Measurements from ENCODE around the gene URB1.
A peak's percentile ranks its signal among the peaks of the same experiment; 100 is the strongest.
"Not testable (repeated sequence)": the region's sequence is repeated elsewhere in the genome, so short reads cannot be mapped to it uniquely, and the experiment has no call there.

The URB1 gene

DNA sequence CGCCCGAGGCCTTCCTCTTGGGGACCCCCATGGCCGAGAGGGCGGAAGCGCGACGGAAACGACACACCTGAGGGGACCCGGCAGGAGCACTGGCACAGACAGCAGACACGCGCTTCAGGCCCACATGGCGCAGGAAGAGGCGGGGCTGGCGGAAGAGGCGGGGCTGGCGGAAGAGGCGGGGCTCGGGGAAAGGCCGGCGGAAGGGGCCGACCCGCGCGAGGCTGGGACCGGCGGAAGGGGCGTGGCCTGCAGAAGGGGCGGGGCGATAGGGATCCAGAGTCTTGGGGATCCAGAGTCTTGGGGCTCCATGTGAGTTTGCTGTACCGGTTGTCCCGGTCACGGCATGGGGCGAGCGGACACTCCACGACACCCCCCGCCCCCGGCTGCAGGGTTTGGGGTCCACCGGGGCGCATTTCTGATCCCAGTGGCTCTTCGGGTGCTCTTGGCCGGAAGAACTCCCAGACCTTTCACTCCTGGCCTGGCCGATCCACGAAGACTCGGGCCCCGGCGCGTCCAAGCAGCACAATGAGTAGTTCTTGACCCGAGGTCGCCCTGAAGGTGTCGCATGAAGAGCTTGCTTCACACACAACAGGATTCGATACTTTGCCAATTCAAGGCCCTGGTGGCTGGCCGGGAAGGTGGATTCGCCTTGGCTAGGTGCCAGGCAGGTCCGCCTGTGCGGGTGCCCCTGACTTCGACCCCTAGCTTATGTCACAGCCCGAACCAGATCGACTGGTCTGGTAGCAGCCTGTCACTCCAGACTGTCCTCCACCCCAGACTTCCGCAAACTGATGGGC, at the start of gene URB1:
TSS of gene URB1 (minus strand) at position 133 of the 797 bp plus-strand sequence. CDS start at position 31, 102 bp downstream.
- peak; percentile 91 for DNase-seq

DNA sequence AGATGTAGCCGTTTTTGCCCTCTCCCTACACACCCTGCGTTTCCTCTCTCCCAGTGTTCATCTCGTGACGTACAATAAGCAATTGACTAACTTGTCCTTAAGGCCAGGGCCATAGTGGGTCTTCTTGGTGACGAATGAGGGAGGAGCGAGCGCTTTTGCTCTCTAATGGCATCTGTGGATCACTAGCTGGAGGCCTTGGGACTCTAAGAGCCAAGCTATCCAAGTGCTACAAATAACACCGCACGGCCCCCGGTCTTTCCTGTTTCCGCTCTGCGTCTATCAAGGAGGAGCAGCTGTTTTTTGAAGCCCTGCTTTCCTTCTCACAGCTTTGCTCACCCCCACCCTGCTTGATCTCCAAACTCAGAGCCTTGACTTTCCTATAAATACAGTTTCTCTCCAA, 44.9 kb upstream of the URB1 start:
- no peak for DNase-seq

GRCh38 chr21:32432982-32433660, 40.3 kb upstream of the URB1 start:
- DNase-seq, result not testable (repeated sequence)

DNA sequence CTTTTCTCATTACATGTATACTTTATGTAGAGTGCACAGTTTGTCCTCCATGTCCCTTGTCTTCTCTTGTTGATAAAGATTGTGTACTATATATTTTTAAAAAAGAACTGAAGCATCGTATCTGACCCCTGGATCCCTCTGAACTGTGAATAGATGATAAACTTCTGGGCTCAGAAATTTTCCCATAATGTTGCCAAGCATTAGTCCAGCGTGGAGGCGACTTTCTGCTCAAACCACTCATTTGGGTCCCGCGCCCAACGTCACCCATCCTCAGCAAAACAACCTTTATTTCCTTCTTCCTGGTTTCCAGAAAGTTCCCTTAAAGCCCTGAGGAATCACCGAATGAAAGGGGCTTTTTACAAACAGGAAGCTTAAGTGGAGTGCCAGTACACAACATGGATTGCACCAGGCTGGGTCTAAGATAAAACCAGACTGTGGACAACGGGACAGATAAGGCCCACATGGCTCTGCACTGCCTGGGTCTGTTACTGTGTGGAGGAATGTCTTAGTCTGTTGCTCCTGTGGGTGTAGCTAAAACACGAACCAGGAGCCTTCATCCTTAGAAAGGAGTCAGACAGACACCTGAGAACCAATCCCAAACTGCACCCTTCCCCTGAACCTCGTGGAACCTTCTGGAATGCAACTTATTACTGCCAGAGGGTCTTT, 35.3 kb upstream of the URB1 start:
- DNase-seq, result no peak

- no peak for DNase-seq
Observed at GRCh38 chr21:32426592-32427051, 33.8 kb upstream of the URB1 start.

- no peak for DNase-seq
Observed at GRCh38 chr21:32426066-32426465, 33.3 kb upstream of the URB1 start.

- no peak for DNase-seq
Observed at GRCh38 chr21:32425628-32426027, 32.8 kb upstream of the URB1 start.

DNA sequence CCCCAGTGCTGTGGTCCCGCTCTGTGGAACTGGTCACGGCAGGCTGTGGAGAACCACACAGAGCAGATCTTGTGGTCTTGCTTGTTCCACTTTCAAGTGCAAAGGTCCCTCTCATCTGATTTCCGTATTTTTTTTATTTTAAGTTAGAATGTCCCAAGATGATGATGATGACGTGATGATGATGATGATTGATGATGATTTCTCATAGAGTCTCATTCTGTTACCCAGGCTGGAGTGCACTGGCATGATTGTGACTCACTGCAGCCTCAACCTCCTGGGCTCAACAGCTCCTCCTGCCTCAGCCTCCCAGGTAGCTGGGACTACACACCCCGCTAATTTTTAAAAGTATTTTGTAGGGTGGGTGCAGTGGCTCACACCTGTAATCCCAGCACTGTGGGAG, 31.9 kb upstream of the URB1 start:
- no peak for DNase-seq

GRCh38 chr21:32424191-32424535, 31.4 kb upstream of the URB1 start:
- DNase-seq, result no peak

DNA sequence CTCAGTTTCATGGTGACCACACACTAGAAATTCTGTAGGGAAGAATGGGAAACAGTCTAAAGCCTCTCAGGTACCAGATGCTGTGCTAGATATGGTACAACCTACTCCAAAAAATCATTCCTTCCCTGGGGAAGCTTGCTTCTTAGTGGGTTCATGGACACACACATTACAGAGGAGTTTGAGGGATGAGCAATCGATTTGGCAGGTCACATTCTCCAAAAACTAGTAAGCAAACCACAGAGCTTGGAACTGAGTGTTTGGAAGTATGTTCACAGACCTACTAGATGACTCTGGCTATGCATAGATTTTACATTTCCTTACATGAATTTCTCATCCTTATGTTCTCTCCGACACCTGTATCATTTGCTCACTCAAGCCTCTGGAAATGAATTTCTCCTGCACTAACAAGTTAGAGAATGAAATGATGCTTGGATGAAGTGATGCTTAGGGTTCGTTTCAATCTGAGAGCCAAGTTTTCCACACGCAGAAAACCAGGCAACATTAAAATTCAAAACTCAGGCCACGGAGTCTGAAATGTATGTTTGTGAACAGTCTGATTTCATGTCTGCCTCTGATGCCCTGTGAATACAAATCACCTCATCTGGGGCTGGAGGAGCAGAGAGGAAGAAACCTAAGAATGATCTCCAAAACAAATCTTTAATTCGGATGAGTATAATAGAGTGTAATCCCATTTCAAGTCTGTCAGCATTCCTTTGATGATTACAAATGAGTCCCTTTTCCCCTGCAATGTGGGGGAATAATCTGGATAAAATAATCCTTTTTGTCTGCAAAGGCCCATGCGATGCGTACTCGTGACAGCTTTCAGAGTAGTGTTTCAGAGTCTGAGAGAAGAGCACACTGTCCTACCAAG, 30.7 kb upstream of the URB1 start:
- DNase-seq, result no peak

DNA sequence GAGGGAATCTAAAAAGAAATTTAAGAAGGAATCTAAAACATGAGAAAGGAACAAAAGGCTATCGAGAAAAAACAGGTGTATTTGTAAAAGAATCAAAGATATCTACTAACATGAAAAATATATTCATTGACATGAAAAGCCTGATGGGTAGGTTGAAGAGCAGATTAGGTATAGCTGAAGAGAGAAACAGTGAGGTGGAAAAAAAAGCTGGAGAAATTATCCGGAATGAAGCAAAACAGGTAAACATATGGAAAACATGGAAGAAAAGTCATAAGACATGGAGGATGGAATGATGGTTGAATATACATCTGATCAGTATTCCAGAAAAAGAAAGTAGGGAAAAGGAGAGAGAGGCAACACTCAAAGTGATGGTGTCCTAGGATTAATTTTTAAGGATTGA, 29.3 kb upstream of the URB1 start:
- DNase-seq, result no peak

GRCh38 chr21:32418146-32418545, 25.3 kb upstream of the URB1 start:
- DNase-seq, result no peak

GRCh38 chr21:32415451-32416398, 22.9 kb upstream of the URB1 start:
- DNase-seq, result no peak

GRCh38 chr21:32414579-32415358, 22.0 kb upstream of the URB1 start:
- DNase-seq, result no peak

GRCh38 chr21:32413697-32414578, 21.1 kb upstream of the URB1 start:
- DNase-seq, result no peak

- no peak for DNase-seq
Observed at GRCh38 chr21:32413015-32413504, 20.2 kb upstream of the URB1 start.

- peak; percentile 64 for DNase-seq
Observed at GRCh38 chr21:32412162-32413014, 19.6 kb upstream of the URB1 start, which contains the start of gene EVA1C. Gene EVA1C (plus strand): TSS chr21:32412706. CDS start chr21:32412854, 148 bp downstream.

Data from NCI-H2171 treated with DMSO at 0.1 percent for 48 hours (cell line).